CD4-positive, alpha-beta T cell treated with Interferon alpha-2 for 1 hour (primary cell): ENCODE measurements around the gene PSEN2.
"Not testable (repeated sequence)": the region's sequence is repeated elsewhere in the genome, so short reads cannot be mapped to it uniquely, and the experiment has no call there.

Experiments used
- DNase-seq, 2 donors: peaks; one replicate each; pipeline ENCODE4 v3.0.0-alpha.2; 2020 to 2022

The PSEN2 gene

GRCh38 chr1:226921504-226921903 lies 51.1 kb downstream of the PSEN2 start:
- DNase-seq, result no peak

- DNase-seq, result not testable (repeated sequence)
Observed at GRCh38 chr1:226929260-226930111, 59.1 kb downstream of the PSEN2 start.

- DNase-seq, result no peak
Observed at GRCh38 chr1:226934483-226935237, 64.2 kb downstream of the PSEN2 start.

GRCh38 chr1:226937940-226938725 lies 67.7 kb downstream of the PSEN2 start:
- DNase-seq, result no peak

GRCh38 chr1:226938903-226939437 lies 68.6 kb downstream of the PSEN2 start:
- DNase-seq, result peak in 1 of 2 donors; percentile 31

GRCh38 chr1:226939438-226940028 lies 69.1 kb downstream of the PSEN2 start:
- peak in 1 of 2 donors; percentile 72 for DNase-seq

- DNase-seq, result peak; percentile 99
Observed at GRCh38 chr1:226940029-226940805, 69.8 kb downstream of the PSEN2 start, which contains the start of gene COQ8A. TSS of gene COQ8A (plus strand) at chr1:226940294. CDS start at chr1:226961386, 21,092 bp downstream.

GRCh38 chr1:226940806-226941067 lies 70.3 kb downstream of the PSEN2 start:
- no peak for DNase-seq

GRCh38 chr1:226942392-226942791 lies 72.0 kb downstream of the PSEN2 start:
- no peak for DNase-seq

- no peak for DNase-seq
Observed at GRCh38 chr1:226943156-226943555, 72.7 kb downstream of the PSEN2 start.

GRCh38 chr1:226943927-226944326 lies 73.5 kb downstream of the PSEN2 start:
- DNase-seq, result no peak

- no peak for DNase-seq
Observed at GRCh38 chr1:226945106-226945857, 74.9 kb downstream of the PSEN2 start.
